ENCODE measurements around the gene NACC2. TPM values are rescaled to one million over a fixed set of nuclear protein-coding genes. Genes with fewer than 3 reads are reported as not detected.

Gene NACC2
- polyA plus RNA-seq, 3 donors, result 8.1 to 32.4 (median 8.7) TPM

DNA sequence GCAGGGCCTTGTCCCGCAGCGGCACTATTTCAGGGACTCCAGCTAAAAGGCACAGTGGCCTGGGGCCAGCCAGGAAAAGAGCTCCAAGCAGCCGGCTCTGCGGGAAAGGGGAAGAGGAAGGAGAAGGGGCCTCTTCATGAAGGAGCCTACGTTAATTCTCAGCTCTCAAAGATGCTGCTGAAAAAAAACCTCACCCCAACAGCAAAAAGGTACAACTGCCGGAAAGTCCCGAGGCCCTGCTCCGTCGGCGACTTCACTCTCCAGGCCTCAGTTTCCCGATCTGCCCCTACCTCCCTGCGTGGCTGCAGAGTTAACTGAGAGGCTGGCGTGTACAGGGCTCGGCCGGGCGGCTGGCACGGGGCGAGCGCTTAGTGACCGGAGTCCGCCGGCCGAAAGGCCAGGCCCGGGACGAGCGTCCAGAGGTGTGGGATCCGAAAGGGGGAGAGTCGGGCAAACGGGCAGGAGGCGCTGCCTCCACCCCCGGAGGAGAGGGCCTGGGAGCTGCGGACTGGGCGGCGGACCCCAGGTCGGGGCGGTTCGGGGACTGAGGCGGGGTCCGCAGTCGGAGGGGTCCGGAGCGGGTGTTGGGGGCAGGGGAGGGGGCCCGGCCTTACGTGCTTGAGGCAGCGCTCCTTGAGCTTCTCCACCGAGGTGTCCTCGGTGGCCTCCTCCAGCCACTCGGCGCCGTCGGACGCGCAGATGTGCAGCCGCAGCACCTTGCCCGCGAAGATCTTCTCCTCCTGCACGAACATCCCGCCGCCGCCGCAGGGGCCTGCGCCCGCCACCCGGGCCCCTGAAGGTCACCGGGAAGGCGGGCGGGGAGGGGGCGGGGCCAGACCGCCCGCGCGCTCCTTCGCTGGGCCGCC, 134.4 kb downstream of the NACC2 start:
- WGBS (ENCODE audit: insufficient coverage), result under 1% methylated on average over 64 of the region's 74 CpGs
- Histone ChIP-seq H3K4me3 (replicated peaks in 1 of 3; ENCODE audit: low read depth in 2 of 3, low read length in 3 of 3) (peak overlapping the region; percentile 53 to 88 (median 64)), H3K9me3 (replicated peaks in 1 of 2; ENCODE audit: control insufficient read depth in 1 of 2, insufficient read depth in 1 of 2, low read length in 2 of 2) (no peaks in the 10 kb centered on the region), H3K79me2 (ENCODE audit: insufficient read depth, low read length) (peaks cover 52% of the 10 kb centered on the region), H3K27ac (ENCODE audit: low read depth in 1 of 2, low read length in 2 of 2) (peak overlapping the region; percentile 63 to 91), H4K20me1 (ENCODE audit: insufficient read depth, low read length) (peaks cover 46% of the 10 kb centered on the region), H2AFZ (ENCODE audit: insufficient read depth, low read depth, low read length, poor library complexity, severe bottlenecking) (peak overlapping the region; percentile 79), H3K9ac (ENCODE audit: insufficient read depth, low read length, poor library complexity, severe bottlenecking) (peak overlapping the region; percentile 91), H3K27me3 (ENCODE audit: control insufficient read depth in 2 of 2, insufficient read depth in 2 of 2, low read length in 2 of 2) (no peaks in the 10 kb centered on the region), H3K4me2 (replicated peaks; ENCODE audit: extremely low read depth, low read length, poor library complexity, severe bottlenecking) (peak overlapping the region; percentile 97), H3K4me1 (ENCODE audit: control insufficient read depth in 1 of 2, insufficient read depth in 2 of 2, low read length in 2 of 2) (peaks cover 45 to 51% of the 10 kb centered on the region in 2 donors), H3K36me3 (replicated peaks in 1 of 2; ENCODE audit: control insufficient read depth in 1 of 2, insufficient read depth in 2 of 2, low read length in 2 of 2) (peaks cover 0 to 1% of the 10 kb centered on the region in 2 donors)
- DNase-seq, result peak in 2 of 3 donors; percentile 53 to 60
- intact Hi-C loops (cut with micrococcal nuclease), result loop anchor here (5.0 to 10.0 kb wide), 3 partner anchors 53 to 96 kb away; partner anchors contain the start of gene CAMSAP1 (in 1 of the 2)
- H3K27me3 Mint-ChIP-seq (ENCODE audit: low read depth in 3 of 3), result peaks cover 1 to 3% (median 2%) of the 10 kb centered on the region in 3 donors
- TF ChIP-seq, protein P1, sequence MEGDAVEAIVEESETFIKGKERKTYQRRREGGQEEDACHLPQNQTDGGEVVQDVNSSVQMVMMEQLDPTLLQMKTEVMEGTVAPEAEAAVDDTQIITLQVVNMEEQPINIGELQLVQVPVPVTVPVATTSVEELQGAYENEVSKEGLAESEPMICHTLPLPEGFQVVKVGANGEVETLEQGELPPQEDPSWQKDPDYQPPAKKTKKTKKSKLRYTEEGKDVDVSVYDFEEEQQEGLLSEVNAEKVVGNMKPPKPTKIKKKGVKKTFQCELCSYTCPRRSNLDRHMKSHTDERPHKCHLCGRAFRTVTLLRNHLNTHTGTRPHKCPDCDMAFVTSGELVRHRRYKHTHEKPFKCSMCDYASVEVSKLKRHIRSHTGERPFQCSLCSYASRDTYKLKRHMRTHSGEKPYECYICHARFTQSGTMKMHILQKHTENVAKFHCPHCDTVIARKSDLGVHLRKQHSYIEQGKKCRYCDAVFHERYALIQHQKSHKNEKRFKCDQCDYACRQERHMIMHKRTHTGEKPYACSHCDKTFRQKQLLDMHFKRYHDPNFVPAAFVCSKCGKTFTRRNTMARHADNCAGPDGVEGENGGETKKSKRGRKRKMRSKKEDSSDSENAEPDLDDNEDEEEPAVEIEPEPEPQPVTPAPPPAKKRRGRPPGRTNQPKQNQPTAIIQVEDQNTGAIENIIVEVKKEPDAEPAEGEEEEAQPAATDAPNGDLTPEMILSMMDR (IDR thresholded peaks at IDR 0.05), result no peak
- peaks cover 4 to 15% of the 10 kb centered on the region in 2 donors for H3K36me3 Mint-ChIP-seq
- peak overlapping the region; percentile 93 to 94 for H3K4me3 Mint-ChIP-seq
- H3K27ac Mint-ChIP-seq, result peak overlapping the region; percentile 91 to 96 (median 94)
- H3K9me3 Mint-ChIP-seq, result no peaks in the 10 kb centered on the region
- peaks cover 47% of the 10 kb centered on the region for H3K4me1 Mint-ChIP-seq

DNA sequence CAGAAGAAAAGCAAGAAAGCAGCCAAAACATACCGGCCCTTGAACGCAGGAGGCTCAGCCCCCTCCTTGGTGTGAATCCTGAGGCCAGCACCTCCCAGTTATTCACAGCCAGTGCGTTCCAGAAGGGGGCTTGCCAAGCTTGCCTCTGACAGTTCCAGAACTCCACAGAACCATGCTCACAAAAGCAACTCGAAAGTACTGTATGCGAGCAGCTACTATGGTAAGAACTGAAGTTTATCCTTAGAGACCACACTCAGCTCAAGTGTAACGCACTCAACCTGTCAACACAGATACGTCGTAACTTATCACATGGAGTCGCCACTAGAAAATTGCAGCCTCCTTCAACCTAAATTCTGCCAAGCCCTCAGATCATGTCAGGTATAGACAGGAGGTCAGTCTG, 135.3 kb downstream of the NACC2 start:
- Histone ChIP-seq H3K27me3 (ENCODE audit: control insufficient read depth in 2 of 2, insufficient read depth in 2 of 2, low read length in 2 of 2) (no peaks in the 10 kb centered on the region), H3K4me2 (replicated peaks; ENCODE audit: extremely low read depth, low read length, poor library complexity, severe bottlenecking) (peak overlapping the region; percentile 97), H4K20me1 (ENCODE audit: insufficient read depth, low read length) (peaks cover 55% of the 10 kb centered on the region), H3K9me3 (replicated peaks in 1 of 2; ENCODE audit: control insufficient read depth in 1 of 2, insufficient read depth in 1 of 2, low read length in 2 of 2) (no peaks in the 10 kb centered on the region), H3K4me3 (replicated peaks in 1 of 3; ENCODE audit: low read depth in 2 of 3, low read length in 3 of 3) (peak overlapping the region in 2 of 3 experiments; percentile 64 to 88), H3K4me1 (ENCODE audit: control insufficient read depth in 1 of 2, insufficient read depth in 2 of 2, low read length in 2 of 2) (peaks cover 45 to 51% of the 10 kb centered on the region in 2 donors), H3K36me3 (replicated peaks in 1 of 2; ENCODE audit: control insufficient read depth in 1 of 2, insufficient read depth in 2 of 2, low read length in 2 of 2) (peaks cover 3 to 6% of the 10 kb centered on the region in 2 donors), H3K9ac (ENCODE audit: insufficient read depth, low read length, poor library complexity, severe bottlenecking) (peak overlapping the region; percentile 91), H3K79me2 (ENCODE audit: insufficient read depth, low read length) (peaks cover 56% of the 10 kb centered on the region), H2AFZ (ENCODE audit: insufficient read depth, low read depth, low read length, poor library complexity, severe bottlenecking) (no peak overlapping the region), H3K27ac (ENCODE audit: low read depth in 1 of 2, low read length in 2 of 2) (peak overlapping the region in 1 of 2 donors; percentile 91)
- peak overlapping the region in 6 of 7 donors; percentile 91 to 96 (median 94) for H3K27ac Mint-ChIP-seq
- no peak for DNase-seq
- peaks cover 47% of the 10 kb centered on the region for H3K4me1 Mint-ChIP-seq
- TF ChIP-seq, protein P1 (IDR thresholded peaks at IDR 0.05), result no peak
- H3K4me3 Mint-ChIP-seq, result peak overlapping the region; percentile 93 to 94
- H3K9me3 Mint-ChIP-seq, result no peaks in the 10 kb centered on the region
- H3K36me3 Mint-ChIP-seq, result peaks cover 9 to 23% of the 10 kb centered on the region in 2 donors
- intact Hi-C loops (cut with micrococcal nuclease), result loop anchor here (5.0 to 10.0 kb wide), 4 partner anchors 53 to 745 kb away; partner anchors contain the start of gene CAMSAP1 (in 1 of the 2)
- peaks cover 1 to 3% (median 2%) of the 10 kb centered on the region in 3 donors for H3K27me3 Mint-ChIP-seq (ENCODE audit: low read depth in 3 of 3)
- 90% methylated on average over 8 of the region's 9 CpGs for WGBS (ENCODE audit: insufficient coverage)

Data from CD14-positive monocyte (primary cell).